Amniotic epithelial cell (primary cell): ENCODE data around the gene TMEM131L.
A peak's percentile ranks its signal among the peaks of the same experiment; 100 is the strongest.

Source experiments
- DNase-seq: peaks from one replicate; pipeline ENCODE4 v3.0.0-alpha.2; 2010; ENCODE audit warnings: low read depth

TMEM131L gene

GRCh38 chr4:153479101-153479500 lies 12.9 kb downstream of the TMEM131L start:
- no peak for DNase-seq

DNA sequence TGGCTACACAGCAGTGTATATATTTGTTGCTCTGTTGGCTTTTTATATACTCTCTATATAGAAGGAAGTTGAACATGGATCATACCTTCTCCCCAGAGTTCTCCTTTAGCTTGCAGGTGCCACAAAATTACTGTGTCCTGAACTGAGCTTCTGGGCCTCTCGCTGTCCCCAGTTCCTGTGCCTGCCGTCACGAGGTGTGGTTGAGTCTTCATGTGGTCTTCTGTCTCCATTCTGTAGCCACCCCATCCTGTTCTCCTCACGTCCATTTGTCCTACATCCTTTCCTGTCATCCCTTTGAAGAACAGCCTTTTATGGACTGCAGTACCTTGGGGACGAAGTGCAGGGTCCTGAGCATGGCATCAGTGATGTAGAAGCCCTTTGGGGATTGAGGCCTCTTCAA lies 14.5 kb downstream of the TMEM131L start:
- DNase-seq: no peak

DNA sequence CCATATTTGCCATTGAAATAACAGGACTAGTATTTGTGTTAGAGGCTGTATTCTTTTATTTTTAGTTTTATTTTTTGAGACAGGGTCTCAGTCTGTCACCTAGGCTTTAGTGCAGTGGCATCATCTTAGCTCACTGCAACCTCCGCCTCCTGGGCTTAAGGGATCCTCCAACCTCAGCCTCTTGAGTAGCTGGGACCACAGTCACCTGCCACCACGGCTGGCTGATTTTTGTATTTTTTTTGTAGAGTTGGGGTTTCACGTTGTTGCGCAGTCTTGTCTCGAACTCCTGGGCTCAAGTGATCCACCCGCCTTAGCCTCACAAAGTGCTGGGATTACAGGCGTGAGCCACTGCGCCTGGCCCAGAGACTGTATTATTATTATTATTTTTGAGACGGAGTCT lies 15.3 kb downstream of the TMEM131L start:
- no peak for DNase-seq

DNA sequence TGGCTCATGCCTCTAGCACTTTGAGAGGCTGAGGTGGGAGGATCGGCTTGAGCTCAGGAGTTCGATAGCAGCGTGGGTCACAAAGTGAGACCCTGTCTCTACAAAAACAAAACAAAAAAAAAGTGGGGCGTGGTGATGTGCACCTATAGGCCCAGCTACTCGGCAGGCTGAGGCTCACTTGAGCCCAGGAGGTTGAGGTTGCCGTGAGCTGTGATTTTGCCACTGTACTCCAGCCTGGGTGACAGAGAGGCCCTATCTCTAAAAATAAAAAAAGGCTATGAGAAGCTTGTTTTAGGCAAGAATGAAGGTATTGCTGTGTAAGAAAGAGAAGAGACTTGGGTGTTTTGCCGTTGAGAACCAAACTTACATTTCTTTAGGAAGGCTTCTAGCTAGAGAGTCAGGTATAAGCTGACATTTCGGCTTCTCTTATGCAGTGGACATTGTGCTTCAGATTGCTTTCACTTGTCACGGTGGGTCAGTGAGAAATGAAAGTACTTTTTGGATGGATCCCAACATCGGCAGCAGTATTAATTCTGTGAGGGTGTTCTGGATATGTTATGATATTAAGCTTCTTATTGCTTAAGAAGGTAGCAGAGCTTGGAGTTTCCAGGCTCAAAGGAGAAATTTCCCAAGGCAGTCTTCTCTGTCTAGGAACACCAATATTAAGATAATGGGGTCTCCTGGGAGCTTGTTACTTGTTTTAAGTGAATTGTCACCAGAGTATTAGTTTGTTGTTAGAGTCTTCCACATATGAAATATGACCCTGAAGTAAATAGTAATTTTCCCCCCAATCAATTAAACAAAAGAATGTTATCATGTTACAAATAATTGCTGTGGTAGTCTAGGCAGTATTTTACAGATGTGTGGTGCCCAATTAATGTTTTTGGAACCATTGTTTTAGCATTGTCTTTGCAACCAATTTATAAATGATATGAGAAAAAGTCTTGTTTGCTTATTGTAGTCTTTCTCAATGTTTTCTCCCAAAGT lies 17.6 kb downstream of the TMEM131L start:
- DNase-seq: no peak

DNA sequence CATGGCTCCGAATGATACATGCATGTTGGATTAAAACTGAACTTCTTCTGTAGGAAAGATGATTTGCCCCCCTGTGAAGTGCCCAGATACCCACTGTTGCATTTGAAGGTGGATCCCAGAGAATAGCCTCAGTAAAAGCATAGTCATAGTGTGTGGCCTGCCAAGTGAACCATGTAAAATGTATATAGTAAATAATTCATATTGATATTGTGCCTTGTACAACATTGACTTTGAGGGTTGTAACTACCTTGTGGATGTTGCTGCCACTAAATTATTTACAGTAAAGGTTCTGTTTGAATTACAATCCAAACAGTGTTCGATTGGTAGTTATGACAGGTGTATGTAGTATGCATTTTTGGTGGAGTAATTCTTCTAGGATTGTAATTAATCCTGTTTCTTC lies 19.2 kb downstream of the TMEM131L start:
- no peak for DNase-seq

GRCh38 chr4:153485860-153486259 lies 19.7 kb downstream of the TMEM131L start:
- no peak for DNase-seq

DNA sequence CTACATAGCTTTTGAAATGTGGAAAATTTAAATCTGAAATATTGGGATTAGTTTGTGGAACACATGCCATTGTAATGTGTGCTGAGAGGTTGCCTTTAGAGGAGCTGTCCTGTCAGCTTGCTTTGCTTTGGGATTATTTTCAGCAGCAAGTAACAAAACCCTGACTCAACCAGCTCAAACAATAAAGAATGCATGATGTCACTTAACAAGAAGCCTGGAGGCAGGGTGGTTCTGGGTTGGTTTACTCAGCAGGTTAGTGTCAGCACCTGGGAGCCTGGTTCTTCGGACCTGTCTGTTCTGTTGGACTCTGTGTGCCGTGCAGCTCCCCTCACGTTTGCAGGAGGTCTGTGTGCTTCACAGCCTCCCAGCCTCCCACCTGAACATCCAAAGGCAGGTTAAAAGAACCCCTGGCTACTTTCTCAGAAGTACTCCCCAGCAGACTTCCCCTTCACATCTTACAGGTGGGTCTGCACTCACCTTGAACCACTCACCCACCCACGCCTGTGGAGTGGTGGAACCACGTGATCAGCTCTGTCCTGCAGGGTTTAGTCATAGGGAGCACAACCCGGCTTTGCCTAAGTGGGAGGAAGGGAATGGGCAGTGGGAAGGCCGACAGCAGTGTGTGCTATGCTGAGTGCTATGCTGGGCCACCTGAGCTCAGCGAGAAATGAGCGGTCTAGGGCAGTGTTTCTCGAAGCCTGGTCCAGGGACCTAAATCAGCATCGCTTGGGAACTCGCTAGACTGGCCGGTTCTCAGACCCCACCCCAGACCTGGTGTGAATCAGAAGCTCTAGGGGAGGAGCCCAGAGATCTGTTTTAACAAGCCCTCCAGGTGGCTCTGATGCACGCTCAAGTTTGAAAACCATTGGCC lies 20.4 kb downstream of the TMEM131L start:
- DNase-seq: peak; percentile 83

DNA sequence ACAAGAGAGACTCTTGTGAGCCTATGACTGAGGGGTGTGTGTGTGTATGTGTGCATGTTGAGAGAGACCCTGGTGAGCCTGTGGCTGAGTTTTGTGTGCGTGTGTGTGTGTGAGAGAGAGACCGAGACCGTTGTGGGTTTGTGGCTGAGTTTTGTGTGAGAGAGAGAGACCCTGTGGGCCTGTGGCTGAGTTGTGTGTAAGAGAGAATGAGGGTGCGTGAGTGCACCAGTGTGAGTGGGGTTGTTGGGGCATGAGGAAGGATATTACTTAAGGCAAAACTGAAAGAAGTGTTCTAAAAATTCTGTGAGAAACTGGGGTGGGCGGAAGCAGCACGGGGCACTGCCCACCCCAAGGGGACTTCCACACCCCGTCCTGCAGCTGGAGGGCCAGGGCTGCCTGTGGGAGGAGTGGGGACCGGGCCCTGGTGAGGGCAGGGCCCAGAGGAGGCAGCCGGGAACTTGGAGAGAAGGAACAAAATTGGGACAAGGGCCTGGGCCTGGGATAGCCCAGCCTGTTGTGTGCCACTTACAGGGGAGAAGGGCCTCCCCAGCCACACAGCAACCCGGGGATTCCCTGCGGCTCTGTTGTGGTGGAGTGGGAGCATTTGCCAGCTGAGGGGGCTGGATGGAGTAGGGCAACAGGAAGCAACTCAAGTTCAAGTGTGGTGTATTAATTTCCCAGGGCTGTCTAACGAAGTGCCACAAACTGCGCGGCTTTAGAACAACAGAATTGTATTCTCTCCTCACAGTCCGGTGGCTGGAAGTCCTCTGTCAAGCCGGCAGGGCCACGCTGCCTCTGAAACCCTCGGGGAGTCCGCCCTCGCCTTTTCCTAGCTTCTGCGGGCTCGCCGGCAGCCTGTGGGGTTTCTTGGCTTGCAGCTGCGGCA lies 22.1 kb downstream of the TMEM131L start:
- DNase-seq: no peak

- DNase-seq: no peak
Observed at GRCh38 chr4:153489856-153490558, 23.8 kb downstream of the TMEM131L start.

- DNase-seq: no peak
Observed at GRCh38 chr4:153490985-153491483, 24.9 kb downstream of the TMEM131L start.

GRCh38 chr4:153494562-153494961 lies 28.4 kb downstream of the TMEM131L start:
- DNase-seq: no peak

DNA sequence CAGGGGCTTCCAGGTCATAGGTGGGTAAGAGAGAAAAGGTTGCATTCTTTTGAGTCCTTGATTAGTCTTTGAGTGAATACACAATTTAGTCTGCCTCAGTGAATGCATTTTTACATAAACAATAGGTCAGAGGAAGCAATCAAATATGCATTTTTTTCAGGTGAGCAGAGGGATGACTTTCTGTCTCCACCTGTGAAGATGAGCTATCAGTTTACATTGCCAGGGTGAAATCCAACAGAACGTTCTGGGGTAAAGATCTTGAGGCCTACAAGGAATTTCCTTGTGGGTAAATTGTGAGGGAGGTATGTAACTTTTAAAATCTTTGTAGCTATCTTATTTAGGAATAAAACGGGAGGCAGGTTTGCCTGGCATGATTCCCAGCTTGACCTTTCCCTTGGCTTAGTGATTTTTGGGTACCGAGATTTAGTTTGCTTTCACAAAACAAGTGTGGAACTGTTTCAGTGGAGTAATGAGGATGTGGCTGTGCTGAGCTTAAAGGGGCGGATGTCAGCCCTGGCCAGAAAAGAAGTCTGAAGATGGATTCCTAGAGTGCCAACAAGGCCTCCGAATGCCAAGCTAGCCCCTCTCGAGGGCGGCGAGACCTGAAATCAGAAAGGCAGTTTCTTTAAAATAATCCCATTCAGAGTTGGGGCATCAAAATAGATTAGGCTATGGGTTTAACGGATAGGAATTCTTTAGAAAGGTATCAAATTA lies 29.5 kb downstream of the TMEM131L start:
- DNase-seq: no peak

DNA sequence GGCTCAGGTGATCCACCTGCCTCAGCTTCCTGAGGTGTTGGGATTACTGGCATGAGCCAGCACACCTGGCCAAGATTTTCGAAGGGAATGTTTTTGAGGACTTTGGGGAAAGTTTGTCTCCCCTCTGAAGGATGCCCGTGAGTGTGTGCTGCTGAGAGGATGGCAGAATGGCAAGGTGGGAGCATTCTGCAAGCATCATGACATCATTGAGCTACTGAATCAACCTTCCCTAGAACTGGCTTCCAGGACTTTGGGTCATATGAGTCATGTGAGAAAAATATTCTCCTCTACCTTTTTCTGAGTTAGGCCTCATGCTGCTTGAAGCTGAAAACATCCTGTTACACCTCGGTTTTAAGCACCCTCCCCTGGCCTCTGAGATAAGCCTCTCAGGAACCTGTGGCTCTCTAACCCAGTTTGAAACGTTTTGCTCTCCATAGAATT lies 31.0 kb downstream of the TMEM131L start:
- DNase-seq: peak; percentile 74

DNA sequence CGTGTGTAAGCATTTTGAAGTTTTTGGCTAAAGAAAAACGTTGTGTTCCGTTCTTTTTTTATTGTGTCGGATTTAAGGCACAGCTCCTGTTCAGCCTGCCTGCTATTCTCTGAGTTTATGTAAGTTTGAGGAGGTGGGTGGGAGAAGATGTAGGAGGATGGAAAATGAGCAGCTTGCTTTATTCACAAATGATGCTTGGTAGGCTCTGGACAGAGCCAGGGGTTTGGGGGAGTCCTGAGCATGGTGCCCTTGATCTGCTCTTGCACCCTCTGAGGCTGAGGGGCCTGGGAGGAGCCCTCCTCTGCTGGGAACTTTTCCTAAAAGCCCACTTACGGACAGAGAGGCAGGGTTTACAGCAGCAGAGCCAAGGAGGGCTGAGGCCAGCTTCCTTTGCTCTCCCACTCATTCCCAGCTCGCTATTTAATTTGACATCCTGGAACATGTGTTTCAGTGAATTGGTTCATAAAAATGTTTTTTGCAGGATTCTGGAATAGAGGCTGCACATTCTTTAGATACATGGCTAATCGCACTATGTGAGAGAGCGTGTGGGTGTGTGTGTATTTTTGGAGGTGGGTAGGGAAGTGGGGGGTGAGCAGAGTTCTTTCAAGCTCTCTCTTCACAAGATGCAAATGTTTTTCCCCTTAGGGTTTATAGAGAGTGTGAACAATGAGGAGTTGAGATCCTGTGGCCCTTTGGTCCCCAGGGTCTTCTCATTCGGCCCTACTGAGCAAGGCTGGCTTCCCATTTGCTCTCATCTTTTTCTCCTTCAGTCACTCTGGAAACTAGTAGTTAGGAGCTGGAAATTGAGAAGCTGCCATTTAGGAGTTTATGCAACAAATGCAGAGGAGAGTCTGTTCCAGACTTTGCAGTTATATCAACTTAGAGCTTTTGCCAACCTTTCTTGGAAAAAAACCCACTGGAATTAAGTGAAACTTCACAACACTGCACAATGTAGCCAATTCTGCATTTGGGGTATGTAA lies 32.1 kb downstream of the TMEM131L start:
- DNase-seq: peak; percentile 84

- no peak for DNase-seq
Observed at GRCh38 chr4:153499005-153499404, 32.8 kb downstream of the TMEM131L start.

GRCh38 chr4:153501578-153501977 lies 35.4 kb downstream of the TMEM131L start:
- DNase-seq: no peak

DNA sequence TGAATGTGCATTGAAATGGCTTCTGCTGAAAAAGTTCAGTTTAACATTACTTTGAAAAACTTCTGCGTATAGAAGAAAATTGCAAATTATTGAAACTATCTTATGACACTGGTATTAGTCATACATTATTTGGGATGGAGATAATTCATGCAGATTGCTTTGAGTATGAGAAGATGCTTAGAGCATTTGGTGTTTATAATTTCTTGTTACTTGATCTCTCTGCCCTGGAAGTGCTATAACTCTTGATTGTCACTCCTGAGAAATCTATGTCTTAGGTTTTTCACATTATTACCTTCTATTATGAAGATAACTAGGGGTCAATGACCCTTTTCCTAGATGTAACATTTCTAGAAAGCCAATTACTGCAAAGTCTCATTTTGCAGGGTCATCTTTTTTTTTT lies 36.4 kb downstream of the TMEM131L start:
- DNase-seq: no peak

GRCh38 chr4:153506341-153507309 lies 40.5 kb downstream of the TMEM131L start:
- peak; percentile 23 for DNase-seq
